ENCODE results near the gene ITPR2. TPM values are rescaled to one million over a fixed set of nuclear protein-coding genes. Genes with fewer than 3 reads are reported as not detected.
A peak's percentile ranks its signal among the peaks of the same experiment; 100 is the strongest.
"Not testable (repeated sequence)": the region's sequence is repeated elsewhere in the genome, so short reads cannot be mapped to it uniquely, and the experiment has no call there.

ITPR2 gene
- total and polyA plus RNA-seq, 2 experiments from 2014 or later: 5.0 to 9.1 TPM

- DNase-seq: no peak
- TF ChIP-seq EZH2phosphoT487 (IDR thresholded peaks at IDR 0.05; ENCODE audit: insufficient read depth, low read depth): no peak
- TF ChIP-seq EZH2 (IDR thresholded peaks at IDR 0.05; ENCODE audit: insufficient read depth, poor library complexity, severe bottlenecking): no peak
- 85% methylated on average over 6 of the region's 6 CpGs for WGBS, 2 experiments (ENCODE audit: low coverage in 1 of 2, low lambda C conversion rate in 2 of 2, missing lambda C conversion rate in 2 of 2)
Measured at GRCh38 chr12:26869104-26869494, 36.1 kb upstream of the ITPR2 start.

GRCh38 chr12:26868447-26869103, 35.6 kb upstream of the ITPR2 start:
- no peaks in the 10 kb centered on the region for H3K9me2 ChIP-seq (ENCODE audit: insufficient read depth)
- no peak for DNase-seq
- H3K27me3 ChIP-seq (replicated peaks; ENCODE audit: insufficient read depth): 0 out of 2 replicates have a peak, but pooled peaks cover 5% of the 10 kb centered on the region
- H3K79me2 ChIP-seq (ENCODE audit: insufficient read depth): no peaks in the 10 kb centered on the region
- no peaks in the 10 kb centered on the region for H3K9me3 ChIP-seq (ENCODE audit: low read depth)
- H3K27ac ChIP-seq: no peak overlapping the region
- no peak overlapping the region for H3K4me2 ChIP-seq (ENCODE audit: unreplicated experiment)
- 0 out of 2 replicates have a peak, but pooled peaks cover 6% of the 10 kb centered on the region for H3K4me1 ChIP-seq (ENCODE audit: insufficient read depth)
- H4K20me1 ChIP-seq (ENCODE audit: insufficient read depth): no peaks in the 10 kb centered on the region
- in situ Hi-C loops (cut with MboI): no loop called here
- WGBS, 2 experiments (ENCODE audit: low coverage in 1 of 2, low lambda C conversion rate in 2 of 2, missing lambda C conversion rate in 2 of 2): 85 to 92% methylated on average over 3 of the region's 3 CpGs
- no peak overlapping the region for H2AFZ ChIP-seq
- TF ChIP-seq EZH2 (IDR thresholded peaks at IDR 0.05; ENCODE audit: insufficient read depth, poor library complexity, severe bottlenecking) (no peak), EZH2phosphoT487 (IDR thresholded peaks at IDR 0.05; ENCODE audit: insufficient read depth, low read depth) (no peak)
- no peaks in the 10 kb centered on the region for H3F3A ChIP-seq (ENCODE audit: insufficient read depth)
- no peak overlapping the region for H3K4me3 ChIP-seq
- H3K36me3 ChIP-seq (ENCODE audit: low read depth): no peaks in the 10 kb centered on the region
- H3K9ac ChIP-seq: no peak overlapping the region

More at GRCh38 chr12:26869104-26869494, 36.1 kb upstream of the ITPR2 start:
- Histone ChIP-seq H4K20me1 (ENCODE audit: insufficient read depth) (no peaks in the 10 kb centered on the region), H3F3A (ENCODE audit: insufficient read depth) (no peaks in the 10 kb centered on the region), H3K36me3 (ENCODE audit: low read depth) (no peaks in the 10 kb centered on the region), H3K27me3 (replicated peaks; ENCODE audit: insufficient read depth) (0 out of 2 replicates have a peak, but pooled peaks cover 5% of the 10 kb centered on the region), H3K9ac (no peak overlapping the region), H3K4me1 (ENCODE audit: insufficient read depth) (0 out of 2 replicates have a peak, but pooled peaks cover 6% of the 10 kb centered on the region), H3K4me2 (ENCODE audit: unreplicated experiment) (no peak overlapping the region), H3K9me2 (ENCODE audit: insufficient read depth) (no peaks in the 10 kb centered on the region), H3K4me3 (no peak overlapping the region), H2AFZ (no peak overlapping the region), H3K79me2 (ENCODE audit: insufficient read depth) (no peaks in the 10 kb centered on the region), H3K27ac (no peak overlapping the region), H3K9me3 (ENCODE audit: low read depth) (no peaks in the 10 kb centered on the region)
- in situ Hi-C loops (cut with MboI): no loop called here

GRCh38 chr12:26867080-26867479, 34.1 kb upstream of the ITPR2 start:
- H3K79me2 ChIP-seq (ENCODE audit: insufficient read depth): no peaks in the 10 kb centered on the region
- no peak overlapping the region for H3K27ac ChIP-seq
- no peak overlapping the region for H2AFZ ChIP-seq
- H3K27me3 ChIP-seq (replicated peaks; ENCODE audit: insufficient read depth): no peaks in the 10 kb centered on the region
- DNase-seq: no peak
- H3K9ac ChIP-seq: no peak overlapping the region
- H3K9me2 ChIP-seq (ENCODE audit: insufficient read depth): no peaks in the 10 kb centered on the region
- in situ Hi-C loops (cut with MboI): no loop called here
- no peak overlapping the region for H3K4me2 ChIP-seq (ENCODE audit: unreplicated experiment)
- no peaks in the 10 kb centered on the region for H3F3A ChIP-seq (ENCODE audit: insufficient read depth)
- WGBS, 2 experiments (ENCODE audit: low coverage in 1 of 2, low lambda C conversion rate in 2 of 2, missing lambda C conversion rate in 2 of 2): 88 to 91% methylated on average over 2 of the region's 2 CpGs
- no peaks in the 10 kb centered on the region for H3K9me3 ChIP-seq (ENCODE audit: low read depth)
- H3K36me3 ChIP-seq (ENCODE audit: low read depth): no peaks in the 10 kb centered on the region
- no peaks in the 10 kb centered on the region for H4K20me1 ChIP-seq (ENCODE audit: insufficient read depth)
- H3K4me3 ChIP-seq: no peak overlapping the region
- 0 out of 2 replicates have a peak, but pooled peaks cover 6% of the 10 kb centered on the region for H3K4me1 ChIP-seq (ENCODE audit: insufficient read depth)
- TF ChIP-seq EZH2 (IDR thresholded peaks at IDR 0.05; ENCODE audit: insufficient read depth, poor library complexity, severe bottlenecking) (no peak), EZH2phosphoT487 (IDR thresholded peaks at IDR 0.05; ENCODE audit: insufficient read depth, low read depth) (no peak)

GRCh38 chr12:26863515-26863914, 30.5 kb upstream of the ITPR2 start:
- H3K4me2 ChIP-seq (ENCODE audit: unreplicated experiment): no peak overlapping the region
- in situ Hi-C loops (cut with MboI): no loop called here
- H3K79me2 ChIP-seq (ENCODE audit: insufficient read depth): no peaks in the 10 kb centered on the region
- H3K9ac ChIP-seq: no peak overlapping the region
- TF ChIP-seq EZH2phosphoT487 (IDR thresholded peaks at IDR 0.05; ENCODE audit: insufficient read depth, low read depth) (no peak), EZH2 (IDR thresholded peaks at IDR 0.05; ENCODE audit: insufficient read depth, poor library complexity, severe bottlenecking) (no peak)
- no peak overlapping the region for H3K27ac ChIP-seq
- no peaks in the 10 kb centered on the region; the same call in 1 of the 2 replicates for H3K27me3 ChIP-seq (replicated peaks; ENCODE audit: insufficient read depth)
- peak; percentile 32 for DNase-seq
- H3K9me2 ChIP-seq (ENCODE audit: insufficient read depth): no peaks in the 10 kb centered on the region
- H4K20me1 ChIP-seq (ENCODE audit: insufficient read depth): no peaks in the 10 kb centered on the region
- no peaks in the 10 kb centered on the region for H3K4me1 ChIP-seq (ENCODE audit: insufficient read depth)
- no peak overlapping the region for H3K4me3 ChIP-seq
- WGBS, 2 experiments (ENCODE audit: low coverage in 1 of 2, low lambda C conversion rate in 2 of 2, missing lambda C conversion rate in 2 of 2): 61 to 62% methylated on average over 4 of the region's 4 CpGs
- H3K9me3 ChIP-seq (ENCODE audit: low read depth): no peaks in the 10 kb centered on the region
- H3K36me3 ChIP-seq (ENCODE audit: low read depth): no peaks in the 10 kb centered on the region
- no peaks in the 10 kb centered on the region for H3F3A ChIP-seq (ENCODE audit: insufficient read depth)
- H2AFZ ChIP-seq: no peak overlapping the region

- H3K36me3 ChIP-seq (ENCODE audit: low read depth); H3K4me2 ChIP-seq (ENCODE audit: unreplicated experiment); H3K79me2 ChIP-seq (ENCODE audit: insufficient read depth); H3K9me3 ChIP-seq (ENCODE audit: low read depth); H3F3A ChIP-seq (ENCODE audit: insufficient read depth); H3K9ac ChIP-seq; H3K9me2 ChIP-seq (ENCODE audit: insufficient read depth); H3K4me1 ChIP-seq (ENCODE audit: insufficient read depth); H3K27me3 ChIP-seq (replicated peaks; ENCODE audit: insufficient read depth); H3K27ac ChIP-seq; H4K20me1 ChIP-seq (ENCODE audit: insufficient read depth); H3K4me3 ChIP-seq; H2AFZ ChIP-seq; in situ Hi-C loops (cut with MboI); DNase-seq: not testable (repeated sequence)
- 68 to 74% methylated on average over 3 of the region's 3 CpGs for WGBS, 2 experiments (ENCODE audit: low coverage in 1 of 2, low lambda C conversion rate in 2 of 2, missing lambda C conversion rate in 2 of 2)
Measured at GRCh38 chr12:26862787-26863186, 29.8 kb upstream of the ITPR2 start.
